GM19239 (cell line): ENCODE data around the gene DEFB114.
"Not testable (repeated sequence)": the region's sequence is repeated elsewhere in the genome, so short reads cannot be mapped to it uniquely, and the experiment has no call there.

Experiments used
- DNase-seq: peaks from one replicate; pipeline ENCODE4 v3.0.0; 2011; ENCODE audit warnings: low spot score; ENCODE audit not compliant: insufficient read length
- FAIRE-seq: peaks from 2 replicates; lab custom pipeline; 2011; peaks lifted over from hg19 to GRCh38; lab: Jason Lieb, UNC

The DEFB114 gene, protein sequence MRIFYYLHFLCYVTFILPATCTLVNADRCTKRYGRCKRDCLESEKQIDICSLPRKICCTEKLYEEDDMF

DNA sequence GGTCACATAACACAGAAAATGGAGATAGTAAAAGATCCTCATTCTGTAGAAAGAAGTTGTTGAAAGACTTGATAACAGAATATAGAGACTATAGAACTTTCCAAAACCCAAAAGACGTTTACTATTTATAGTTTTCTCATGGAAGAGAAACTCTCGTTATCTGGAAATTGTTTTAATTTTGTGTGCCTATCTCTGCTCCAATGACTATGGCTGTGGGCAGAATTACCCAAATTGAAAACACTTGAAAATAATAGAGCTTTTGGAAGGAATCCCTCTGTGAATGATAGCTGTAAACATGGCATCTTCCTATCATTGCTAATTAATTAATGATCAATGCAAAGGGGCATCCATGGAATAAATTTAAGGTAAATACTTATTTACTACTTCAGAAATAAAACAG lies at the start of gene DEFB114:
Gene DEFB114 (minus strand): TSS at position 101 of the 400 bp plus-strand sequence. CDS start 59 bp downstream, at position 42.
- FAIRE-seq, result no peak
- no peak for DNase-seq

DNA sequence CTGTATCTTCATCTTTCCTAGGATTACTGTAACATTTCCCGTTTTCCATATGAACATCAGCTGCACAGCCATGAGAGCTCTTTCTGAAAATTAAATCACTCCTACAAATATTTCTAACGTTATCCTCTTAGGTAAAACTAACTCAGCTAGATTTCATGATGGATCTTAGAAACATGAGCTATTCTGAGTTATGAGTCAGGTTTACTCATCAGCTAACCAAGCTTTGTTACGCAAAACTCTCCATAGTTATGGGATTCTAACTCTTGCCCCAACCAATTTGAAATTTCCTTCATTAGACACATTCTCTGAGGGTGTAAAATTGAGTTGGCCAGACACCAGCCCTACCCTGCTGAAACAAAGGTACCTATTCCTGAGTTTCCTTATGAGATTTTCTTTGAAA lies 43.9 kb upstream of the DEFB114 start:
- DNase-seq (no peak), FAIRE-seq (no peak)

DNA sequence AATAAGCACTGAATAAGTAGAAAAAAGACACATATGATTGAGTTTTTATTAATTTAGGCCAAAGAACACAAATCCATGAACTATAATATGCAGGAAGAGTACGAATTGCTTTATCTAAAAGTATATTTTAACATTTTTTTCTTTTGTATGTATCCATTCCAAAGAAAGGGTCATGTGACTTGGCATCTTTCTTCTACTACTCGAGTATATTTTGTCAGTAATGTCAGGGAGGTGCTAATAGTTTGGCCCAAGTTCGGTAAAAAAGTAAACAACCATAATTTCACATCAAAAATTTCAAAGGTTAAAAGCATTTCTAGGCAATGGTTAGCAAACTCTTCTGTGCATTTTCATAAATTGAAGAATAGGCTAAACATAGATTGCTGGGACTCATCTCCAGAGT lies 39.2 kb upstream of the DEFB114 start:
- DNase-seq (no peak), FAIRE-seq (no peak)

DNA sequence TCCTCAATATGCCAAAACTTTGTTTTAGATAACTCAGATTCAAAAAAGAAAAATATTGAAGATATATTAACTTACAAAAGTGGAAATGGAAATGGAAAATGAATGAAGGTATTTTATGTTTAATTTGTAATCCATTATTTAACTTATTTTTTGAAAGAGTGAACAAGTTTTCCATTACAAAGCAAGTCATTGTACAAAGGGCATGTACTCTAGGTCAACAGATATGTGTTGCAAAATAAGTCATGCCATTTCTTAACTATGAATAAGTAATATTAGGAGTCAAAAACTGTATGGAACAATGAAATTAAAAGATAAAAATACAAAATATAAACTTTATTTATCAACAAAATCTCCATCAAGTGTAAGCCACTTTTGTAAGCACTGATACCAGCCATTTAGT lies 31.3 kb upstream of the DEFB114 start:
- DNase-seq (no peak), FAIRE-seq (no peak)

DNA sequence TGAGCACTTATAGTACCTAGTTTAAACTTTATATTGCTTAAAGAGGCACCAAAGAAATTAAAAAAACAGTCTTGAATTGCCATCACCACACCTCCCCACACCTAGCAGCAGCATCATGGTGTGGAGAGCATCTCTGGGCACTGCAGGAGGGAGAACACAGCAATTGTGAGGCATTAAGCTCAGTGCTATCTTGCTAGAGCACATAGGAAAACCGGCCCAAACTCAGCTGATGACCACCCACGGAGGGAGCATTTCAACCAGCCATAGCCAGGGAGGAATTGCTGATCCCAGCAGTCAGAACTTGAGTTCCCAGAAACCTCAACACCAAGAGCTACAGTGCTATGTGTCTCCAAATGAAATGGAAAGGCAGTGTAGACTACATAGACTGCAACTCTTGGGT lies 24.9 kb upstream of the DEFB114 start:
- DNase-seq (no peak), FAIRE-seq (no peak)

DNA sequence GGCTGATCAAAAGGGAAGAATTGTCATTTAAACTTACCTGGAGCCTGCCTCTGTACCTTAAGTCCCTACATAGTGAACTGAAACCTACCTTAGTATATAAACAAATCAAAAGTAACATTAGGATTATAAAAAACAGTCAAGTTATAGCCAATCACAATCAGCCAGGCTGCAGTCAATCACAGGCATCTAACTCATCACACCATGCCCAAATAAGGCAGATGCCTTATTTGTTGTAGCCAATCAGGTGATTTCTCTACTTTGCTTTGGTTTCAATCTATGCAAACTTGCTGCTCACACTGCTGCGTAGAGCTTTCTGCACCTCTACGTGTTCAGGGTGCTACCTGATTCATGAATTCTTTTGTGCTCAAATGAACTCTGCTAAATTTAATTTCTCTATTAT lies 23.8 kb upstream of the DEFB114 start:
- DNase-seq (no peak), FAIRE-seq (no peak)

DNA sequence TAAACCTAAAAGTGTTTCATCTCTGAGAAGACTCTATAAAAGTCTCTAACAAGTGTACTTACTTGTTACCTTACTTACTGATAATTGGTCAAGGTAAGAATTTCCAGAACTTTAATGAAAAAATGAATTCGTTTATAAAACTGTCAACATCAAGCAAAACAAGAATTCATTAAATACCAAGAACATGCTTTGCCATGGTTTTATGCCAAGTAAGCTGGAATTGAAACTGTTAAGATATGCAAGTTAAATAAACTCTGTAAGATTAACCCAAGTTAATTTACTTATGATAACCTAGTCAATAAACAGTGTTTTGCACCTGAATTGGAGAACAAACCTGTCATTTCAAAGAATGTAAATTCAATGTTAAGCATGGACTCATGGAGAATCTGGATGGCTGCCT lies 22.6 kb upstream of the DEFB114 start:
- DNase-seq (no peak), FAIRE-seq (no peak)

DNA sequence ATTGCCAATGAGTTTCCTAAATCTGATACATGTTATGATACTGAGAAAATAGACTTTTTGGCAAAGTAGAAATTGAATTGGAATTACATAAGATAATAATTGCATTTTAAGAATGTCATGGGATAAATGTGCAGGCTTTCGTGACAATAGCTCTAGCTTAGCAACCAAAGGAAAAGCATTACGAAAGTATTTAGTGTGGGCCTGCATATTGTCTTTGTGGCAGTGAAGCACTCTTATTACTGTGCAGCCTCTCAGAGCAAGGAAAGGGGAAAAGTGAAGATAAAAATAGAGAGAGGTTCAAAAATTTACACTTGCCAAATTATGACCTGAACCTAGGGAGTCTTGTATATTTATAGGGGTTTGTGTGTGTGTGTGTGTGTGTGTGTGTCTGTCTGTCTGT lies 18.1 kb upstream of the DEFB114 start:
- FAIRE-seq (no peak), DNase-seq (no peak)

DNA sequence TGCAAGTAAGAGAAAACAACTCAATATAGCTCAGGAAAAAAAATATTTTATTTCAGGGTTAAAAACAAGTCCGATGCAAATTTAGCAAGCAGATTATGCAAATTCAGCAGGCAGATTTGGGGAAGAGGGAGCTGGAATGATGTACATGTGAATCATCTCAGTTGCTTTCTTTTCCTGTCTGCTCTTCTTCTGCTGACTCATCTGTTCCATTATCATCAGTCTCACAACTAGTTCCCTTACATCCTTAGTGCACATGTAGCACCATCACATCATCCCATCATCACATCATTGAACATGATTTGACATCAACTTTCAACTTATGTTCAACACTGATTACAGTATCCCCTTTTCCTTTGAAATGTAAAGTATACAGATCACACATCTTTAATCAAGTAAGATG lies 16.9 kb upstream of the DEFB114 start:
- no peak for DNase-seq
- peak; percentile 8 for FAIRE-seq

DNA sequence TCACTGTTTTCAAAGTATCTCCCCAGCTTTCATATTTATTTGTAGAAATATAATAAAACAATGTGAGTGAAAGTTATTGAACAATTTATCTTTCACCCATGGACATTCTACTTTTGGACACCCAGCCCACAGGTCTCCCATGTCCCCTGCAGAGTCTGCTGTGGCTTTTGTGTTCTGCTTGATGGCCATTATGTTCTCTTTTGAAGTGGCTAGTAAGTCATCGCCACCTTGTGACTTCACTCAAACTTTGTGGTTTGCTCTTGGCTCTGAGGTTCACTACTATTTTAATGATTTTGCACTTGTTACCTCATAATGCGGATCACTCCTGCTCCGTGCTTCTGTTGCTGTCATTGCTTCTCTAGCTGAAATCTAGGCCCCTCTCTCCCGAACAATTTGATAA lies 15.6 kb upstream of the DEFB114 start:
- FAIRE-seq (peak; percentile 75), DNase-seq (no peak)

DNA sequence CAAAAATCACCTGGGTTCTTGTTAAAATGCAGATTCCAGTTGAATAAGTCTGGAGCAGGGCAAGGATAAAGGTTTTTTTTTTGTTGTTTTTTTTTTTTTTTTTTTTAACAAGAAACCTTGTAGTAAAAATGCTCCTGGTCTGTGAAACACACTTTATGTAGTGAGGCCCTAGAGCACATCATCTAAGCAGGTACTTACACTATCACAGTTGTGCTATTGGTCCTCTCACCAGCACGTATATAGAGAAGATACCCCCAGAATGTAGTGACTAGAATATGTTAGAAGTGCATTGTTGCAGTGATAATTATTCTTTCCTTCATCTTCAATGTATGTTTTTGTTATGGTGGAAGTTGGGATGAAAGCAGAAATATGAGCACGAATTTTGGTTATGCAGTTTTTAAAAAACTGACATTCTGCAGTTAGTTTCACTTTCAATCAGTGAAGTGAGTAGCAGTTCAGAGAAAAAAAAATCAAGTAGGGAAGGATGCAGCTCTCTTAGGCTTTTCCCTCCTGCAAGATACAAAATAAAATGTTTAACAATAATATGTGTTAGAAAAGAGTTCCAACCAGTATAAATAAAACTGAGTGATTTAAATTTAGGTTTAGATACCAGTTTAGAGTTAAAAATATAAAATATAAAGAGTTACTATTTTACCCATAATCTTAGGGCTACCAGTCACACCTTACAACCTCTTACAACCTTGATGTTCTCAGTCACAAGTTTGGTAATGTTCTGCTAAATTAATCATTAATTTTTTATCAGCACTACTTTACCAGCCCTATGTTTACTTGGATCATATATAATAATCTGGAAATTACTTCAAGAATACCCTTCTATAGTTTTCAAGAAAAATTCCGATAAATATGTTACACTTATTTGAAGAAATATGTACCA lies 14.6 kb upstream of the DEFB114 start:
- DNase-seq (no peak), FAIRE-seq (peak; percentile 44)

DNA sequence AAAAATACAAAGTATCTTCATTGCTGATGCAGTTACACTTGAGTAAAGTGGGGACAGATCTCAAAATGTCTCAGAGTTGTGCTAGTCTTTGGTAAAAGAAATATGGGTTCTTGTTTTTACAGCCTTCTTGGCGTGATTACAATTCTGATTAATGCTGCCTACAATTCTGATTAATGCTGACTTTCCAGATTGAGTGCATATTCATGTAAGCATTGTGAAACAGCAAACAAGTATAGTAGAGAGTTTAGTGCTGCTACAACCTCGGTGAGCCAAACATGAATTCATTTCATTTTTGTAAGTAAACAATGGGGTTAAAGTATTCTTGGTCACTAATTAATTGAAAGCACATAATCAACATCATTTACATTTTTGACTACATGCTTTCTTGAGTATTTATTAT lies 5.6 kb upstream of the DEFB114 start, which contains the start of gene DEFB113:
Gene DEFB113 (minus strand): TSS at position 21 of the 400 bp plus-strand sequence. CDS start 0 bp downstream, at position 21.
- no peak for FAIRE-seq
- no peak for DNase-seq

DNA sequence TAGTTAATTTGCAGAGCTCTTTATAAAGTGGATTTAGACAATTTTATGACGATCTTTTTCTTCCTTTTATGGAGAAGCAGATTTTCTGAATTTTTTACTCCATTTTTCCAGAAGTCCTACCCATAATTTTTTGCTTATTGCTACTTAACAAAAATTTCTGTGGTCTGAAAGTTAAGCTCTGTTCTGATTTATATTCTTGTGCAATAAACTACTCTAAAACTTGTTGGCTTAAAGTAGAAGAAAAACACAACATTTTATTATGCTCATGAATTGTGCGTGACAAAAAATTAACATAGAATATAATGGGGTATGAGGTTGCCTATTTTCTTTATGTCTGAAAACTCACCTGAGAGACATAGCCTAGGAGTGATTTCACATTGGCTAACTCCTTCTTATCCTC lies 2.9 kb upstream of the DEFB114 start:
- no peak for DNase-seq
- no peak for FAIRE-seq

DNA sequence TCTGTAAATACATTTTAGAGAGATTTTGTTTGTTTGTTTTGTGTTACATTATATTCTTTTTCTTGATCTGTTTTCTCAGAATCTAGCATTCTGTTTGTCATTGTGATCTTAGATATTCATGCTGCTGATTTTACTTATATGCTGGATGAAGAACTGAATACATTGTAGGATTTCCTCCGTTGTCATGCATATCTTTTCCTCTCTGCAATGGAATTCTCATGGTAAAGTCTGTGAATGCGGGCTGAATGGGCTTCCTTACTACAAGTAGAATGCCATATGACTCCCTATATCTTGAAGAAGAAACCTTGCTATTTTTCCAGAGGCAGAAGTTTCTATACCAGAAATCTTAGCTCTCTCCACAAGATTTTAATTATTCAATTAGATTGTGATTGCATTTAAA lies 2.4 kb upstream of the DEFB114 start:
- FAIRE-seq (no peak), DNase-seq (no peak)

DNA sequence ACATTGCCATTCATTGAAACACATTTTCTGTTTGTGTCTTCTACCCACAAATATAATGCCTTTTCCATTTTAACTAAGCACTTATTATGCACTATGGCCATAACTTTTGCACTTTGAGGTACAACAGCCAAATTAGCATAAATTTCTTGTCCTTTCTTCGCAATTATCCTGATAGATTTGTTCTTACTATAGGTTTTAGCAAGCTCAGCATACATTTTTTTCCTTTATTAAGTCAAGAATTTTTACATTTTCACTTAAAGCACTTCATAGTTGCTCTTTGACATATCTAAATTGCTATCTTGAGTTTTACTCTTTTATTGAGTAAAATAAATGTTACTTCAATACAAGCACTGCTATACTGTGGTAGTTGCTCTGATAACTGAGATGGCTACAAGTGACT lies 5.8 kb downstream of the DEFB114 start:
- FAIRE-seq (no peak), DNase-seq (no peak)

DNA sequence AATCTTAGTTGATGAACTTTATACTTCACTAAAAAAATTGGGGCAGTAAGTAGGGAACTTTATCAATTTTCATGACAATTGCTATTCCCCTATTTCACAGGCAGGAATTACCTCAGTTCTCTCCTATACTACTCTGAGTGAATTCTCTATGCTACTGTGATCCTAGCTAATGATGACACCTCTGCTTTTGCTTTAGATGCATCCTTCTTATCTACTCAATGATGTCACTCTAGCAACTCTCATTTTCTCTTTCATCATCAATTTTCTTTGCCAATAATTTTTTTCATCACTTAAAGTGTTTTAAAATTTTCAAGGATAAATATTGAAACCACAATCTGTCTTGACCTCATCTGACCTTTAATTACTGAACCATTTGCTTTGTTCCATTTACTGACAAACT lies 8.1 kb downstream of the DEFB114 start:
- FAIRE-seq (no peak), DNase-seq (no peak)

DNA sequence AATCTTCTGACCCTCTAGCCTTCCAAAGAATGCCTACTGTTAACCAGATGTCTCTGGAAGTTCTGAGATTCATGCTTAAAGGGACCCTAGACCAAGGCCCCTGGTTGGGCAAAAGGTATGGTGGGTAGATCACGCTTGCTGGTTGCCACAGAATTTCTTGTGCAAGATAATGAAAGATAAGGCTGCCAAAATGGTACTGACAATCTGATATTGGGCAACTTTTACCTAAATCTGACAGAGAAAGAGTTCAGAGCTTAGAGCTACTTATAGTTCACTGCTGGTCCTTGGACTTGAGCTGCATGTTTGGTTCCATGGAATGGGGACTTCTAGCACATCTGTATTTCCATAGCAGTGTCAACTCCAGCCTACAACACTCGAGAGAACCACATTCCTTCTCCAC lies 12.0 kb downstream of the DEFB114 start:
- no peak for FAIRE-seq

DNA sequence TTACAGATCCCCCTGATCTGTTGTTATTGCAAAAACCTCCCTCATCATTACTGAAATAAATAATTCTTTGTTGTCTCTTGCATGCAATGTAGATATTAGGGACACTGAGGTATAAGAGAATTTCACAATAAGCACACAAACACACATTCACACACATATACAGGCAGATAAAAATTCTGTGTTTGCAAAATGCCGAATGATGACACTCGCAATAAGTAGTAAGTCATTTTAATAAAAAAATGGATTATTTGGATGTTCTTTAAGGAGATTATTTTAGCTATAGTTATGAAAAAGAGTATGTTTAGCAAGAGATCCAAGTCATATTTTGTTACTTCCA lies 13.6 kb downstream of the DEFB114 start:
- DNase-seq (no peak), FAIRE-seq (no peak)

More for the DNA sequence above, 12.0 kb downstream of the DEFB114 start:
- no peak for DNase-seq

DNA sequence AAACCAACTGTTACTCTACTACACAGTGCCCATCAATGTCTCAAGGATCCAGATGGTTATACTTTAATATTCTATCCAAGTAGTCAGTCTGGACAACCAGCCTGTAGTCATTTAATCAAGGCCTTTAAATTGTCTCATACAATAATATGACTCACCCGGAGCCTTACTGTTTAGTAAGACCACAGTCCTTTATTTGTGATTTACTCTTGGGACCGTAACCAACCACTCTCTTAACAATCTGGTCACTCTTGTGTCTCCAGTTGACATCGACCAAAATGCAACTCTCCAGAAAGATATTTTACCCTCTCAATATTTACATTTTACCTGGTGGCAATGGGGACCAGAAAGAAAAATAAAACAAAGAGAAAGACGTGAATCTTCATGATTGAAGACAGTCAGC lies 14.9 kb downstream of the DEFB114 start:
- FAIRE-seq (no peak), DNase-seq (no peak)

DNA sequence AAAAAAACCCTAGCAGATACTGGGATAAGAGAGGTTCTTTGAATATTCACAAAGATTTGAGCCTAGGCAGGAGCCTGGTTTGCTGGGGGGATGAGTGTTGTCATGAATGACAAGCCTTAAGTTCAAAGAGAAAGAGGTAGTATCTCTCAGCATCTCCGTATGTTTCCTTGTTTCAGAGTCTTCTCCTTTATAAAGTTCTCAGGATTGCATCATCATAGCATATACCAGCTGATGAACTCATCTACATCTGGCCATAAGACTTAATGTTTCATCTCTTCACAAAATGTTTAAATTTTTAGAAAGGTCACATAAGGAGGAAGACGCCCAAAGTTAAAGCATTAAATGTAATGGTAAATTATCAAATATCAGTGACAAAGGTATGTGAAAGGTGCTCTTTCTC lies 17.1 kb downstream of the DEFB114 start:
- no peak for DNase-seq
- FAIRE-seq, result no peak

DNA sequence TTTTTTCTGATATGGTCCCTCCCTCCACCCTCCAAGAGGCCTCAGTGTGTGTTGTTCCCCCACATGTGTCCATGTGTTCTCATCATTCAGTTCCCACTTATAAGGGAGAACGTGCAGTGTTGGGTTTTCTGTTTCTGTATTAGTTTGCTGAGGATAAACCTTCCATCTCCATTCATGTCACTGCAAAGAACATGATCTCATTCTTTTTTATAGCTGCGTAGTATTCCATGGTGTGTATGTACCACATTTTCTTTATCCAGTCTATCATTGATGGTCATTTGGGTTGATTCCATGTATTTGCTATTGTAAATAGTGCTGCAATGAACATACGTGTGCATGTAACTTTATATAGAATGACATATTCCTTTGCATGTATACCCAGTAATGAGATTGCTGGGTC lies 19.9 kb downstream of the DEFB114 start:
- not testable (repeated sequence) for DNase-seq, FAIRE-seq

DNA sequence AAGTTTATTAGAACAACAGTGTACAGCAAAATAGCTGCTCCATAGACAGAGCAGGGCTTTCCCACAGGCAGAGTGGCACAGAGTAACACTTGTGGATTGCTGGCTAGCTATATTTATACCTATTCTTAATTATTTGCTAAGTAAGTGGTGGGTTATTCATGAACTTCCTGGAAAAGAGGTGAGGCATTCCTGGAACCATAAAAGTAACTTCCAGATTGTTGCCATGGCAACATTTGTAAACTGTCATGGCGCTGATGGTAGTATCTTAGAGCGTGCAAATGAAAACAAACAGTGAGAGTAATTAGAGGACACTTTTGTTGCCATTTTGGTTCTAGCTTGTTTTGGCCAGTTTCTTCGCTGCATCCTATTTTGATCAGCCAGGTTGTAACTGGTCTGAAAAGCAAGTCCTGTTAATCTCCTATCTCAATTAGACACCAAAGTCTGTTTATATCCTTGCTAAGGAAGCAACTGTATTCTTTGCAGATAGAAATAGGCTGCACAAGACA lies 23.9 kb downstream of the DEFB114 start:
- no peak for DNase-seq

More for the DNA sequence above, 23.9 kb downstream of the DEFB114 start:
- no peak for FAIRE-seq
